Measurements from ENCODE around the gene MSI1. TPM values are rescaled to one million over a fixed set of nuclear protein-coding genes. Genes with fewer than 3 reads are reported as not detected.

MSI1 gene
- total RNA-seq, 6 experiments from 2014 or later = 0.06 to 1.6 TPM; not detected in 4

- intact Hi-C loops (cut with DNase I) = no loop called here
- Histone ChIP-seq H3K4me1 (peaks cover 0 to 5% (median 0%) of the 10 kb centered on the region in 4 donors), H3K27ac (no peak overlapping the region), H3K9me3 (no peaks in the 10 kb centered on the region), H3K4me3 (no peak overlapping the region), H3K27me3 (no peaks in the 10 kb centered on the region), H3K36me3 (no peaks in the 10 kb centered on the region)
- no peak for TF ChIP-seq CTCF (IDR thresholded peaks at IDR 0.05)
- no peak for TF ChIP-seq POLR2A (IDR thresholded peaks at IDR 0.05)
- DNase-seq = no peak
- peak in 1 of 4 donors; percentile 22 for ATAC-seq
- WGBS (ENCODE audit: insufficient coverage, low coverage, low lambda C conversion rate, missing lambda C conversion rate) = 84% methylated on average over 5 of the region's 7 CpGs
Observed at GRCh38 chr12:120332523-120332922, 36.4 kb downstream of the MSI1 start.

GRCh38 chr12:120332041-120332440 lies 36.9 kb downstream of the MSI1 start:
- TF ChIP-seq CTCF (IDR thresholded peaks at IDR 0.05) = no peak
- TF ChIP-seq POLR2A (IDR thresholded peaks at IDR 0.05) = no peak
- DNase-seq = no peak
- no peak overlapping the region for H3K27ac ChIP-seq
- H3K4me1 ChIP-seq = peaks cover 0 to 9% (median 0%) of the 10 kb centered on the region in 4 donors
- H3K4me3 ChIP-seq = no peak overlapping the region
- no peaks in the 10 kb centered on the region for H3K27me3 ChIP-seq
- no peaks in the 10 kb centered on the region for H3K9me3 ChIP-seq
- WGBS (ENCODE audit: insufficient coverage, low coverage, low lambda C conversion rate, missing lambda C conversion rate) = 51% methylated on average over 3 of the region's 5 CpGs
- peak in 1 of 4 donors; percentile 12 for ATAC-seq
- intact Hi-C loops (cut with DNase I) = no loop called here
- no peaks in the 10 kb centered on the region for H3K36me3 ChIP-seq

GRCh38 chr12:120331390-120331789 lies 37.6 kb downstream of the MSI1 start:
- H3K27ac ChIP-seq = no peak overlapping the region
- peaks cover 0 to 9% (median 0%) of the 10 kb centered on the region in 4 donors for H3K4me1 ChIP-seq
- TF ChIP-seq POLR2A (IDR thresholded peaks at IDR 0.05) = no peak
- TF ChIP-seq CTCF (IDR thresholded peaks at IDR 0.05) = no peak
- no peaks in the 10 kb centered on the region for H3K9me3 ChIP-seq
- no peak for DNase-seq
- H3K4me3 ChIP-seq = no peak overlapping the region
- no peak for ATAC-seq
- H3K27me3 ChIP-seq = no peaks in the 10 kb centered on the region
- WGBS (ENCODE audit: insufficient coverage, low coverage, low lambda C conversion rate, missing lambda C conversion rate) = 59% methylated on average over 3 of the region's 3 CpGs
- intact Hi-C loops (cut with DNase I) = no loop called here
- no peaks in the 10 kb centered on the region for H3K36me3 ChIP-seq

GRCh38 chr12:120328228-120328627 lies 40.7 kb downstream of the MSI1 start:
- TF ChIP-seq CTCF (IDR thresholded peaks at IDR 0.05) (no peak), POLR2A (IDR thresholded peaks at IDR 0.05) (no peak)
- 59% methylated on average over 3 of the region's 4 CpGs for WGBS (ENCODE audit: insufficient coverage, low coverage, low lambda C conversion rate, missing lambda C conversion rate)
- no peak overlapping the region for H3K4me3 ChIP-seq

GRCh38 chr12:120327593-120327992 lies 41.4 kb downstream of the MSI1 start, which contains the start of gene PLA2G1B:
TSS of gene PLA2G1B (minus strand) at chr12:120327779. CDS start at chr12:120327753, 26 bp downstream.
- intact Hi-C loops (cut with DNase I) = no loop called here
- WGBS (ENCODE audit: insufficient coverage, low coverage, low lambda C conversion rate, missing lambda C conversion rate) = 70% methylated on average over 5 of the region's 5 CpGs
- Histone ChIP-seq H3K4me3 (no peak within 1 kb of the TSS), H3K9me3 (no peaks in the 10 kb centered on the region), H3K27ac (no peak within 1 kb of the TSS), H3K36me3 (no peaks in the 10 kb centered on the region), H3K27me3 (no peaks in the 10 kb centered on the region), H3K4me1 (peaks cover 0 to 15% (median 5%) of the 10 kb centered on the region in 4 donors)
- TF ChIP-seq CTCF (IDR thresholded peaks at IDR 0.05) (no peak), POLR2A (IDR thresholded peaks at IDR 0.05) (no peak)
- peak; percentile 11 to 50 (median 26) for ATAC-seq
- no peak for DNase-seq

More at GRCh38 chr12:120328228-120328627, 40.7 kb downstream of the MSI1 start:
- no peak for ATAC-seq
- H3K27me3 ChIP-seq = no peaks in the 10 kb centered on the region
- H3K4me1 ChIP-seq = peaks cover 0 to 15% (median 5%) of the 10 kb centered on the region in 4 donors
- H3K9me3 ChIP-seq = no peaks in the 10 kb centered on the region
- intact Hi-C loops (cut with DNase I) = no loop called here
- DNase-seq = no peak
- H3K27ac ChIP-seq = no peak overlapping the region
- H3K36me3 ChIP-seq = no peaks in the 10 kb centered on the region

All from right lobe of liver (tissue), 6 donors.